HL-60 (cell line): ENCODE measurements around the gene PDE3A.

Experiments used
- CTCF ChIP-seq: IDR thresholded peaks from one replicate; pipeline ENCODE4 v1.5.1; 2011; ENCODE audit warnings: low read length, control low read depth, inconsistent platforms; ENCODE audit not compliant: insufficient read depth
- GABPA ChIP-seq: IDR thresholded peaks from 2 replicates; pipeline ENCODE4 v1.6.1; 2012; ENCODE audit warnings: low read depth
- POLR2AphosphoS5 ChIP-seq: IDR thresholded peaks from 2 replicates; pipeline ENCODE4 v1.6.1; 2012; ENCODE audit warnings: low read depth
- TF ChIP-seq, protein P1 (sequence below): IDR thresholded peaks from 2 replicates; pipeline ENCODE4 v1.6.1; 2012; ENCODE audit warnings: low read depth; ENCODE audit not compliant: insufficient replicate concordance

- no peak for TF ChIP-seq CTCF
- TF ChIP-seq POLR2AphosphoS5, result no peak
- no peak for TF ChIP-seq GABPA
- TF ChIP-seq, protein P1, sequence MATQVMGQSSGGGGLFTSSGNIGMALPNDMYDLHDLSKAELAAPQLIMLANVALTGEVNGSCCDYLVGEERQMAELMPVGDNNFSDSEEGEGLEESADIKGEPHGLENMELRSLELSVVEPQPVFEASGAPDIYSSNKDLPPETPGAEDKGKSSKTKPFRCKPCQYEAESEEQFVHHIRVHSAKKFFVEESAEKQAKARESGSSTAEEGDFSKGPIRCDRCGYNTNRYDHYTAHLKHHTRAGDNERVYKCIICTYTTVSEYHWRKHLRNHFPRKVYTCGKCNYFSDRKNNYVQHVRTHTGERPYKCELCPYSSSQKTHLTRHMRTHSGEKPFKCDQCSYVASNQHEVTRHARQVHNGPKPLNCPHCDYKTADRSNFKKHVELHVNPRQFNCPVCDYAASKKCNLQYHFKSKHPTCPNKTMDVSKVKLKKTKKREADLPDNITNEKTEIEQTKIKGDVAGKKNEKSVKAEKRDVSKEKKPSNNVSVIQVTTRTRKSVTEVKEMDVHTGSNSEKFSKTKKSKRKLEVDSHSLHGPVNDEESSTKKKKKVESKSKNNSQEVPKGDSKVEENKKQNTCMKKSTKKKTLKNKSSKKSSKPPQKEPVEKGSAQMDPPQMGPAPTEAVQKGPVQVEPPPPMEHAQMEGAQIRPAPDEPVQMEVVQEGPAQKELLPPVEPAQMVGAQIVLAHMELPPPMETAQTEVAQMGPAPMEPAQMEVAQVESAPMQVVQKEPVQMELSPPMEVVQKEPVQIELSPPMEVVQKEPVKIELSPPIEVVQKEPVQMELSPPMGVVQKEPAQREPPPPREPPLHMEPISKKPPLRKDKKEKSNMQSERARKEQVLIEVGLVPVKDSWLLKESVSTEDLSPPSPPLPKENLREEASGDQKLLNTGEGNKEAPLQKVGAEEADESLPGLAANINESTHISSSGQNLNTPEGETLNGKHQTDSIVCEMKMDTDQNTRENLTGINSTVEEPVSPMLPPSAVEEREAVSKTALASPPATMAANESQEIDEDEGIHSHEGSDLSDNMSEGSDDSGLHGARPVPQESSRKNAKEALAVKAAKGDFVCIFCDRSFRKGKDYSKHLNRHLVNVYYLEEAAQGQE, result no peak
These were observed 89.2 kb downstream of the PDE3A start for GRCh38 chr12:20457582-20457981.
